Small intestine (tissue), 7 donors: ENCODE data around the gene LENG8. TPM values are rescaled to one million over a fixed set of nuclear protein-coding genes. Genes with fewer than 3 reads are reported as not detected.
A peak's percentile ranks its signal among the peaks of the same experiment; 100 is the strongest.

ENCODE experiments used
- DNase-seq, 2 donors: peaks; one replicate each; pipeline versions ENCODE4 v3.0.0 to v3.0.0-alpha.2; 2013
- FAIRE-seq: peaks from 2 replicates; lab custom pipeline; 2012; peaks lifted over from hg19 to GRCh38; lab: Jason Lieb, UNC
- H3K27ac ChIP-seq, 3 donors: one replicate each; pipeline ENCODE4 v1.5.1; 2013; ENCODE audit warnings: low read length in 2 of 3, mild to moderate bottlenecking in 2 of 3, control low read depth in 1 of 3, inconsistent platforms in 1 of 3, low read depth in 1 of 3, moderate library complexity in 1 of 3
- H3K27me3 ChIP-seq, 3 donors: one replicate each; pipeline ENCODE4 v1.6.1; 2013; ENCODE audit warnings: low read length in 3 of 3, inconsistent platforms in 1 of 3; ENCODE audit not compliant: control insufficient read depth in 3 of 3, insufficient read depth in 3 of 3
- H3K36me3 ChIP-seq, 3 donors: one replicate each; pipeline ENCODE4 v1.6.1; 2013; ENCODE audit warnings: low read length in 3 of 3, inconsistent platforms in 1 of 3, low read depth in 1 of 3, mild to moderate bottlenecking in 1 of 3, moderate library complexity in 1 of 3; ENCODE audit not compliant: control insufficient read depth in 3 of 3, insufficient read depth in 2 of 3
- H3K4me1 ChIP-seq, 3 donors: one replicate each; pipeline ENCODE4 v1.6.1; 2013; ENCODE audit warnings: low read length in 2 of 3, inconsistent platforms in 1 of 3, low read depth in 1 of 3, mild to moderate bottlenecking in 1 of 3, moderate library complexity in 1 of 3; ENCODE audit not compliant: control insufficient read depth in 3 of 3, insufficient read depth in 2 of 3
- H3K4me3 ChIP-seq, 3 donors: one replicate each; pipeline ENCODE4 v1.5.1; 2013; ENCODE audit warnings: low read length in 3 of 3, control low read depth in 1 of 3, inconsistent platforms in 1 of 3, low read depth in 1 of 3, mild to moderate bottlenecking in 1 of 3, moderate library complexity in 1 of 3
- H3K9me3 ChIP-seq, 2 donors: one replicate each; pipeline ENCODE4 v1.6.1; 2013; ENCODE audit warnings: low read depth in 1 of 2, low read length in 1 of 2; ENCODE audit not compliant: control insufficient read depth in 2 of 2, insufficient read depth in 1 of 2
- WGBS, 3 donors: extraction: QIAGEN DNeasy Blood & Tissue Kit; methylation state at CpG; one replicate each; pipeline ENCODE4 v1.1.7; 2013; 5-methylcytosine and 5-hydroxymethylcytosine counted together
- polyA plus RNA-seq, 4 donors: library from polyadenylated mRNA; stranded (reverse) in 3 of 4; unstranded in 1 of 4; fragments of 200-250 nt in 3 of 4; fragments of 120-200 nt in 1 of 4; gene quantifications; one replicate each; pipeline versions ENCODE4 v1.2.1 to v1.2.3, GENCODE V29; 2013
- donor health status: healthy with polysubstance abuse.
- donor health status: control.
- donor health status: control.
- donor health status: Bipolar disorder and iron deficiency.
- donor health status: healthy.

The LENG8 gene
- polyA plus RNA-seq, 4 donors = 51.6 to 214 (median 87.2) TPM

DNA sequence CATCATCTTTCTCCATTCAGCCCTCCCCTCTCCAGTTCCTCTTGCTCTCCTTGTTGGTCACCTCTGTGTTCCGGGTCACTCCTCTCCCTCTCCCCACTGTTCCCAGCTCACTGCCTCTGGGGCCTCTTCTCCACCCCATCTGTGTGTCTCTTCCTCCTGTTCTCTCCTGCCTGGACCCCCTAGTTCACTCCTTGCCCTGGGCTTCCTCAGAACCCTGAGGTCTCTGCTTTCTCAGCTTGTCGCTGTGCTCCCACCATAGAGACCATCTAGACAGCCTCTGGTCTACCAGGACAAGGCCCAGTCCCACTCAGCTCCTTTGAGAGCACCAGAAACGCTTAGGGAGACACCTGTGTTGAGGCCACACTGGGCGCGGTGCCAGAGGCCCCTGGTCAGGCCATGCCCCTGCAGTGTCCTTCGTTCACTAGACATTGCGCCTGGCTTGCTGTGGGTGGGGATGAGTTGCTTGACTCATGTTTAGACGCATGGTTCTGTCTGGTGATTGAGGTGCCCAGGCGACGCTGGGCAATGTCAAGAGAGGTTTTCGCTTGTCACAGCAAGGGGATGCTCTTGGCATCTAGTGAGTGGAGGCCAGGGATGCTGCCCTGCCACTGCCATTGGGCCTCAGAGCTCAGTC is 9.8 kb downstream of the LENG8 start:
- H3K9me3 ChIP-seq = no peaks in the 10 kb centered on the region
- no peaks in the 10 kb centered on the region for H3K27me3 ChIP-seq
- DNase-seq (no peak), FAIRE-seq (no peak)
- peaks cover 19 to 91% (median 58%) of the 10 kb centered on the region in 3 donors for H3K36me3 ChIP-seq
- H3K27ac ChIP-seq = no peak overlapping the region
- WGBS, 3 donors = 82 to 89% (median 87%) methylated on average over 11 of the region's 11 CpGs
- no peak overlapping the region for H3K4me3 ChIP-seq
- H3K4me1 ChIP-seq = peaks cover 0 to 12% (median 0%) of the 10 kb centered on the region in 3 donors

DNA sequence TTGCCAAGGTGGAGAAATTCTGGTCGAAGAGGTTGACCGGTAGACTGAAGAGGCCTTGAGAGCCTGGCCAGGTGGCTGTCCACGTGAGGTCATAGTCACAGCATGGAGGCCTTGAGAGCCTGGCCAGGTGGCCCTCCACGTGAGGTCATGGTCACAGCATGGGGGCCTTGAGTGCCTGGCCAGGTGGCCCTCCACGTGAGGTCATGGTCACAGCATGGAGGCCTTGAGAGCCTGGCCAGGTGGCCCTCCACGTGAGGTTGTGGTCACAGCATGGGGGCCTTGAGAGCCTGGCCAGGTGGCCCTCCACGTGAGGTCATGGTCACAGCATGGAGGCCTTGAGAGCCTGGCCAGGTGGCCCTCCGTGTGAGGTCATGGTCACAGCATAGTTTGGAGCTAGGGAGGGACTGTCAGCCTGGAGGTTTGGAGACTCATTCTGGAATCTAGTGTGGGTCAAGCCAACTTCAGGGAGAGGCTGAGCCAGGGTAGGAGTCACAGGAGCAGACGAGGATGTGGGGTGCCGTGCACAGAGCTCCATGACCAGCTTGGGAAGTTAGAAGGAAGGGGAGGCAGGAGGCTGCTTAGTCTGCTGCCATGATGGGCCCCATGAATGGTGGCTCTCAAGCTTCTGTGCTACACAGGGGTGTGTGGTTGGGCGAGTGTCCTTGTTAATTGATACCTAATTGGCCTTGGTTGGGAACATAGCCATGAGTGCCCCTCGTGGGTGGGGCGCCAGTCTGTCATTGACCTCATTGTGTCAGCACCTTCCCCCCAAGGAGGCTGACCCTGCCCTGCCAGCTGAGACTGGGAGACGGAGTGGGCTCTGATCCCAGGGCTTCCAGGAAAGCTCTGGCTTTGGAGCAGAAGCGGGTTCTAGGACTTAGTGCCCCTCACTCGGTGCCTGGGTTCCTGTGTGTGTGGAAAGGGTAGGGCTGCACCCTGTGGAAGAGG is 10.6 kb downstream of the LENG8 start:
- Histone ChIP-seq H3K27ac (peak overlapping the region in 1 of 3 donors; percentile 18), H3K27me3 (no peaks in the 10 kb centered on the region), H3K4me1 (peaks cover 0 to 20% (median 0%) of the 10 kb centered on the region in 3 donors), H3K4me3 (no peak overlapping the region), H3K9me3 (no peaks in the 10 kb centered on the region), H3K36me3 (peaks cover 12 to 83% (median 50%) of the 10 kb centered on the region in 3 donors)
- DNase-seq (no peak), FAIRE-seq (no peak)
- WGBS, 3 donors = 66 to 75% (median 69%) methylated on average over 16 of the region's 16 CpGs

DNA sequence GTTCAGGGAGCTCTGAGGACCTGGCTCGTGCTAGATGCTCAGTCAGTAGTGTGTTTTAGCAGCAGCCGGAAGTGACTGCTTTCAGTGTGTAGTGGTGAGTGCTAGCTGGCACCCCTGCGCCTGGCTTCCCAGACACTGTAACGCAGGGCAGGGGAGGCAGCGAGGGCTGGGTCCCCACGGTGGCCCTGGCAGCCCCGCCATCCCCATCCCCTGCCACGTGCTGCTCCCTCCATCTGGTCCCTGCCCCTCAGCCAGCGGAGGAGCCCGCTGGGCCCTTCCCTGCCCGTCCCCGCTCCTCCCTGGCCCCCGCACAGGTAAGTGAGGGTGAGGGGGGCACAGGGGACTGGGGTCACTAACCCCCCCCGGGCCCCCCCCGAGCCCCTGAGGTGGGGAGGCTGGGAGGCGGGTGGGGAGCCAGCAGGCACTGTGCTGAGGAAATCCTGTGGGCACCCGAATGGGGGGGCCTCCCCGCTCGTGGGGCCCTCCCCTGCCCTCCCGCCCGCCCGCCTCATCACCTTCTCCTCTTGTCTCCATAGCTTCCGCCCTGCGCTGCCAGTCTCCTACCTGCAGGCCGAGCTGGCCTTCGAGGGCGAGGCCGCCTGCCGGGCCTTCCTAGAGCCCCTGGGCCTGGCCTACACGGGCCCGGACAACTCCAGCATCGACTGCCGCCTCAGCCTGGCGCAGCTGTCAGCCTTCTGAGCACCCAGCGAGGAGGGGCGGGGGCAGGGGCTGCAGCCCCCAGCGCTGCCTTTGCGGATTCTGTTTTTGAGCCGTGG is 11.4 kb downstream of the LENG8 start:
- DNase-seq = peak in 1 of 2 donors; percentile 20
- Histone ChIP-seq H3K27me3 (no peaks in the 10 kb centered on the region), H3K36me3 (peaks cover 7 to 77% (median 42%) of the 10 kb centered on the region in 3 donors), H3K27ac (peak overlapping the region in 1 of 3 donors; percentile 18), H3K9me3 (peaks cover 0 to 1% of the 10 kb centered on the region in 2 donors), H3K4me3 (no peak overlapping the region), H3K4me1 (peaks cover 0 to 23% (median 0%) of the 10 kb centered on the region in 3 donors)
- 64 to 67% (median 65%) methylated on average over 24 to 39 of the region's 39 CpGs for WGBS, 3 donors
- FAIRE-seq = no peak

DNA sequence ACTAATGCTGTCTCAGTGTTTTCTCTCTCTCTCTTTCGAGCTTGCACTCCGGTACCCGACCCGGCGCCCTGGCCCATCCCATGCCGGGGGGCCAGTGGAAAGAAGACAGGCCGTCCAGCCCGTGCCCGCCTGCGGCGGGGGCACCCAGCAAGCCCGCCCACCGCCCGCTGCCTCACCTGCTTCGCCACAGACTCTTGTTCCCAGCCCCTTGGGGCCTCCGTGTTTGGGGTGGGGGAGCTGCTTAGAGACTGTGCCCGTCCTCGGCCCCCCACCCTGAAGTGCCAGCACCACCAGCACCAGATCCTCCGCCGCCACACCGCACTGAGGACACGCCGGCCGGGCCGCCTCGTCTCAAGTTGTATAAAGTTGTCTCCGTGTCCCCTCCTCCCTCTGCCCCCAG is 12.2 kb downstream of the LENG8 start:
- Histone ChIP-seq H3K9me3 (peaks cover 0 to 3% of the 10 kb centered on the region in 2 donors), H3K27ac (peak overlapping the region in 2 of 3 donors; percentile 6 to 50), H3K27me3 (no peaks in the 10 kb centered on the region), H3K36me3 (peaks cover 3 to 77% (median 34%) of the 10 kb centered on the region in 3 donors), H3K4me3 (peak overlapping the region in 1 of 3 donors; percentile 9), H3K4me1 (peaks cover 0 to 31% (median 0%) of the 10 kb centered on the region in 3 donors)
- WGBS, 3 donors = 39 to 59% (median 47%) methylated on average over 20 to 27 of the region's 27 CpGs
- FAIRE-seq (no peak), DNase-seq (no peak)

DNA sequence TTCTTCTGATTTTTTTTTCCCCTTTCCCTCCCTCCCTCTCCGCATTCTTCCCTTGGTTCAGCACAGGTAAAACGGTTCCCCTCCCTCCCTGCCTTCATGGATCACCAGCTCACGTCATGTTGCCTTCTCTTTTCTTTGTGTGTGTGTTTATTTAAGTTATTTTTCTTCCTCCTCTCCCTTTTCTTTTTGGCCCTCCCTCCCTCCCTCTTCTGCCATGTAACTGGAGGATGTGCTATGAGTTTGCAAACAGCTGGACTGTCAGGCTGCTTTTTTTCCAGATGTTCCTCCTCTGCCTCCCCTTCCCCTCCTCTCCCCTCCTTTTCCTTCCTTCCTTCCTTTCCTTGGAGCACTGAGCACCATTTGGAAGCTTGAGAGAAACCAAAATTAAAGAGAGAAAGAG is 12.6 kb downstream of the LENG8 start:
- WGBS, 3 donors = 20 to 35% (median 34%) methylated on average over 3 of the region's 3 CpGs
- Histone ChIP-seq H3K27ac (peak overlapping the region; percentile 98 to 99 (median 99)), H3K27me3 (no peaks in the 10 kb centered on the region), H3K4me3 (peak overlapping the region in 1 of 3 donors; percentile 73), H3K36me3 (peaks cover 3 to 76% (median 31%) of the 10 kb centered on the region in 3 donors), H3K9me3 (peaks cover 0 to 3% of the 10 kb centered on the region in 2 donors), H3K4me1 (peaks cover 0 to 34% (median 0%) of the 10 kb centered on the region in 3 donors)
- DNase-seq (peak; percentile 15 to 41), FAIRE-seq (no peak)

DNA sequence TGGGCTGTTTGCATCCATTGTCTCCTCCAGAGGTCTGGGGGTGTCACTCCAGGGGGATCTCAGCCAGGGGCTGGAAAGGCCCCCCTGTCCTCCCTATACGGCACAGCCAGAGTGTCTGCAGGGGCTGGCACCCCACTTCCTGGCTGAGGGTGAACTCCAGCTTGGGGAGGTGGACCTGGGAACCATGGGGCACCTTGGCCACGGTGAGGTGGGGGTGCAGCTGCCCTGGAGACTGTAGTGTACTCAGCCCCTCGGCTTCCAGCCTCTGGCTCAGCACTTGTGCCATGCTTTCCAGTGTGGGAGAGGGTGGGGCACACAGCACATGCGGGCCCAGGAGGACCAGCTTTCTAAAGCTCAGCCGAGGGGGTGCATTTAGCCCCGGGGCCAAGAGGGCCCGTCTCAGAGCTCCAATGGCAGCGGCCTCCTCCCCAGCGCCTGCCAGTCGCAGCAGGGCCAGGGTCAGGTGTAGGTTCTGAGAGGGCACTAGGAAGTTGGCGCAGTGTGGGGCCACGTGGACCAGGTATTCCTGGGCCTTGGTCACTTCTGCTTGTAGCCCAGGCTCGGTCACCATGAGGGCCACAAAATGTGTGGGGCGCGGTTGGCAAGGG is 13.2 kb downstream of the LENG8 start:
- H3K36me3 ChIP-seq = peaks cover 3 to 75% (median 26%) of the 10 kb centered on the region in 3 donors
- no peak for FAIRE-seq
- H3K27me3 ChIP-seq = no peaks in the 10 kb centered on the region
- peaks cover 0 to 40% (median 0%) of the 10 kb centered on the region in 3 donors for H3K4me1 ChIP-seq
- peak; percentile 45 to 46 for DNase-seq
- peak overlapping the region; percentile 98 to 99 (median 99) for H3K27ac ChIP-seq
- 16 to 45% (median 38%) methylated on average over 13 to 15 of the region's 15 CpGs for WGBS, 3 donors
- peaks cover 0 to 3% of the 10 kb centered on the region in 2 donors for H3K9me3 ChIP-seq
- H3K4me3 ChIP-seq = peak overlapping the region; percentile 52 to 73 (median 58)

DNA sequence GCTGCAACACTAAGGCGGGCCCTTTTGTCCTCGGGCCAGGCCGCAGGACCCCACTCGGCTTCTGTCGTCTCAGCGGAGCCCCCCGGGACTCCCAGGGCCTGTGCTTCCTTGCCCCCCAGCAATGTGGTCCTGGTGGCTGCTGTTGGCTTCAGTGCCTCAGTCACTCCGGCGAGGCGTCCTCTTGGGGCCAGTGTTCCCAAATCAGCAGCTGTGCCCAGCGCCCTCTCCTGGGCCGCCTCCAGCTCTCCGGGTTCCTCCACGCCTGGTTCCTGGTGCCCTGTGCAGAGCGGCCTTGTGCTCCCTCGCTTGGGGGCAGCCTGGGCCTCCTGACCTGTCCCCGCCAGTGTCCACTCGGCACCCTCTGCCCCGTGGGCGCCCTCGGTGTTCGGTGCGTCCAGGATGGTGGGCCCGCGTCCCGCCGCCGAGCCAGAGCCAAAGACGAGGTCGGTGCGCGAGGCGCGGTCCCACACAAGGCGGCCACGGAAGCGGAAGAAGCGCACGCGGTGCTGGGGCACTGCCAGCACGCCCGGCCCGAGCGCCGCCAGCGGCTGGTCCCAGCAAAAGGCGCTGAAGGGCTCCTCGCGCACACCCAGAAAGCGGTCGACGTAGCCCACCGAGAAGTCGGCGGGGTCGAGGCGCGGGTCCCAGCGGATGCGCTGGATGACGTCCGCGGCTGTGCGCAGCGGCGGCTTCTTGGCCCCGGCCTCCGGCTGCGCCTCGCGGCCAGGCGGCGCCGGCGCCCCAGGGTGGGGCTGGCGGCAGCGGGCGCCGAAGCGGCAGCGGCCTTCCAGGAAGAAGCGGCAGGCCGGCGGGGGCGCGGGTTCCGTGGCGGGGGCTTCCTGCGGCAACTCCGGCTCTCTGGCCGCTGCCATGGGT is 13.9 kb downstream of the LENG8 start:
- Histone ChIP-seq H3K4me3 (peak overlapping the region; percentile 52 to 73 (median 58)), H3K27ac (peak overlapping the region; percentile 98 to 99 (median 99)), H3K9me3 (peaks cover 0 to 3% of the 10 kb centered on the region in 2 donors), H3K27me3 (no peaks in the 10 kb centered on the region), H3K36me3 (peaks cover 3 to 68% (median 22%) of the 10 kb centered on the region in 3 donors), H3K4me1 (peaks cover 0 to 46% (median 0%) of the 10 kb centered on the region in 3 donors)
- DNase-seq = peak; percentile 77 to 89
- FAIRE-seq = no peak
- WGBS, 3 donors = 2 to 5% (median 4%) methylated on average over 60 to 91 of the region's 91 CpGs
